Activated CD4-positive, CD25-positive, alpha-beta regulatory T cell (primary cell): Measurements from ENCODE around the gene TTLL5.

Experiments
- DNase-seq, 4 experiments: peaks; one replicate each; lab custom pipeline; 2025; lab: John Stamatoyannopoulos, UW

TTLL5 gene

DNA sequence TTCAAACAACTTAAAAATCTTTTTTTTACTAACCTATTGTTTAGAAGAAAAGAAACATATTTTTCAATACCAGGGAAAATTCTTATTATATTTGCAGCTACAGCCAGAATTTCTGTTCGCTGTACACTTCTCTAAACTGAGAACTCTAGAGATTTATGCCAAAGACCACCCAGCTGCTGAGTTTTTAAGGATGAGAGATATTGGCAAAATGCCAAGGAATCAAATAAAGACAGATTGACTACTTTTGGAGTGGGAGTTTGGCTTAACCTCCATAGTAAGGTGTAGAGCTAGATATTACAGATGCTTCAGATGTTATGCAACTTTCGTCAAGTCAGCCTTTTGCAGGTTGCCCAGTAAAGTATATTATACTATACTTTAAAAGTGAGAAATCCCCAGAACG lies 71.8 kb downstream of the TTLL5 start:
- no peak for DNase-seq

DNA sequence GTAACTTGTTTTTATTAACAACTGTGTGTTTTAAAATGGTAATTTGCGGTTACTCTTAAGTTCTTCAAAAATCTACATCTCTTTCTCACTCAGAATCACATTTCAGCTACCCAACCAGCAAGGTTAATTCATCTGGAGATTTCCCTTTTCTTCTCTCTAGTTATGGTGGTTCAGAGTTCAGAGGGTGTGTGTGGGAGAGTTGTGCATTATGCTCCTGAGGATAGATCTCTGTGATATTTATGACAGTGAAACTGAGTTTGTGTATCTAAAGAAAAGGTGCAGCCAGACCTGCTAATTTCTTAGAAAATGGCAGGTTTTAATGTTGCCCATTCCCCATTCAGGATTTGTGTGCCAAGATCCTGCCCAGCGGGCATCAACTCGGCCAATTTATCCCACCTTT lies 73.8 kb downstream of the TTLL5 start:
- DNase-seq = no peak

DNA sequence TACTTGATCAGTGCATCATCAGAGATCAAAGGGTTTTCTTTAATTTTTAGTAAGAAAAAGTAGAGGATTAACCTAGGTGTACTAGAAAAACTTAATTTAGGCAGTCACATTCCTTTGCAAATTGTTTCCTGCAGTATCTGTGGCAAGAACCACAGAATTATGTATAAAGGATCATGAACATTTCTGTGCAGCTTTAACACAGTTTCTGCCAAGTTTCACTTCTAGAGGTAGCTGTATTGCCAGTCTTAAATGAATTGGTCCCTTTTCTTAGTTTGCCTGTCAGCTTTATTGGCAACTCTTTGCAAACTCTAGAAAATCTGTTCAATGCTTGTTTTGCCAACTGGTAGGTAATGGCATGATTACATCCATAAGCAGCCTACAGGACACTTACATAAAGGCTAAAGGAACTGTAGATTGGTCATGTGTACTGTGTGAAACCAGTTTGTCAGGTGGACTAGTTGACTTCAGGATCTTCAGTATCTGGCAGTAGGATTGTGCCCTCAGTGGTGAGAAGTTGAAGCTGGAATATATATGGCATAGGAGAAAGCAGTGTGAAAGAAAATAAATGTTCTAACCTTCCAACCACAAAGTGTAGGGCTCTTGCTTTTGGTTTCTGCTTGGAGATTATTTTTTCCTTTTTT lies 75.9 kb downstream of the TTLL5 start:
- DNase-seq = no peak

DNA sequence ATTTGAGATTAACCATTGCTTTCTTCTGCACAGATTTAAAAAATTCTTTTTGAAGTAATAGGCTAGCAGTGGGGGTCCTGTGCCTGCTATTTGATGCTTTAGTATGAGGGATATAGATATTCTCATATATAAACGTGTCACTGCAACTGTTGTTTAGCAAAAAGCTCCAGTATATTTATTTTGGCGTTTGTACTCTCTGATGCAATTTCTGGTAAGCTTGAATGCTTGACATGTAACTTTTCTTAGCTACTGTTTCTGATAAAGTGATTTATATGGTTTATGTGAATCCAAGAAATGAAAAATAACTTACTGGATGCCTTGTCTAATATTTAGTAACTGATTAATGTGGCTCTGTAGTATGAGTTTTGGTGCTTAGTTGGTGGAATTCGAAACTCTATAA lies 77.1 kb downstream of the TTLL5 start:
- DNase-seq = no peak

DNA sequence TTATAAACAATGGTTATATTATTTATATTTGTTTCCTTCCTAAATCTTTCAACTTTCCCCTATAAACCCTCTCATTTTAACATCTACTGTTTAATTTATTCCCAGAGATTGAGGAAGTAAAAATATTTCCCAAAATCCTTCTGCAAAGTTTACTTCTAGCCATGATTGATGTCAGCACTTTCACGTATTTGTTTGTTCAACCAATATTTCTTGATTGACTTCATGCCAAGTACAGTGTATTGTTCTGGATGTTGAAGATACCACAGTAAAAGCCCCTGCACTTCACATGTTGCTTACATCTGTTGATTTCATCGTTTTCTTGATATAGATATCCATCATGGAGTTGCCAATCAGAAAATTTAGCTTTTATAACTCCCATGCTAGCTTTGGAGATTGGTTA lies 81.8 kb downstream of the TTLL5 start:
- DNase-seq = no peak

DNA sequence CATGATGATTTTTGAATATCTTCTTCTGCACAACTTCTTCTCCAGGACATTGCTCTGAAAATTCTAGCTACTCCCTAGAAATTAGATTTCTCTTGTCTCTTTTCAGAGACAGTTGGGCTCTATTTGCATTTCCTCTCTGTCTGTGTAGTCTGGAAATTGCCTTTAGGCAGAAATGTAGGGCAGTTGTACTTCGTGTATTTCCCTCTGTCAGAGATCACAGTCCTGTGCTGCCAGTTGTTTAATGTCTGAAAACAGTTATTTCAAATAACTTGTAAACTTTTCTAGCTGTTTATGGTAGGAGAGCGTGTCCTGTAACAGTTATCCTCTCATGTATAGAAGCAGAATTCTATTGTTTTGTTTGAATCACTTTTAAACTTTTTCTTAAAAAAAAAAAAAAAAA lies 86.9 kb downstream of the TTLL5 start:
- DNase-seq = no peak

DNA sequence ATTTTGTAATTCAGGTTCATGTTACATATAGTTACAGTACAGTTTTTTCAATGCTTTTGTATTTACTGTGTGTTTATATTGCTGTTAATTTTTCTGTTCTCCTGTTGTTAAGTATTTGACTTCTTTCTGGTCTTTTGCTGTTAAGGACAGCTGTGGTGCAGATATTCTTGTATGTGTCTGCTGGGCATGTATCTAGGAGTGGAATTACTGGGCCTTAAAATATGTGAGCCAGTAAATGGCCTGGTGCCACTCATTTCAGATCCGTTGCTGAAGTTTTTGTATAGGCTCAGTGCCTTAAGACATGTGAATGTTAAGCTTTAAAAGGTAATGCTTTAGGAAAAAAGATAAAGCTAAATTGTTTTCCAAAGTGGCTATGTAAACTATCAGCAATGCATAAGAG lies 87.3 kb downstream of the TTLL5 start:
- no peak for DNase-seq

DNA sequence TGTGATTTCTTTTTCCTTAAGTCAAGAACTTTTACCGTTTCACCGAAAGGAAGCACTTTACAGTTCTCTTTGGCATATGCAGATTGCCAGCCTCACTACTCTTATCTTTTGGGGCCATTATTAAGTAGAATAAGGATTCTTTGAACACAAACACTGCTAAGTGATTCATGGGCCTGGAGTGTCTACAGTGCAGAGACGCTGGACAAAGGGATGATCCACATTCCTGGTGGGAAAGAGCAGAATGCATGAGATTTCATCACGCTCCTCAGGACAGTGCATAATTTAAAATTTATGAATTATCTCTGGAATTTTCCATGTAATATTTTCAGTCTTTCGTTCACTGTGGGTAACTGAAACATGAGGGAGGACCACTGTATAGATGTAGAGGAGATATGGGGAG lies 90.2 kb downstream of the TTLL5 start:
- no peak for DNase-seq

DNA sequence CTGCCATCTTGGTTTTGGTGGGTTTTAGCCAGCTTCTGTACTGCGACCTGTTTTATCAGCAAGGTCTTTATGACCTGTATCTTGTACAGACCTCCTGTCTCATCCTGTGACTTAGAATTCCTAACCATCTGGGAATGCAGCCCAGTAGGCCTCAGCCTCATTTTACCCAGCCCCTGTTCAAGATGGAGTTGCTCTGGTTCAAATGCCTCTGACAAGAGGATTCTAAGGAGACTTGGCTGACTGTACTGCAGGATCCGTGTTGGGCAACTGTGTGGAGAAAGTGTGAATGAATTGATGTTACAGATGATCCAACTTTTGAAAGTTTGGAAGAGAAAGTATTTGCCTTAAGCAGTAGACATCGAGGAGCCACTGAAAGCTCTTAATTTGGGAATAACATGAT lies 91.0 kb downstream of the TTLL5 start:
- DNase-seq = no peak

DNA sequence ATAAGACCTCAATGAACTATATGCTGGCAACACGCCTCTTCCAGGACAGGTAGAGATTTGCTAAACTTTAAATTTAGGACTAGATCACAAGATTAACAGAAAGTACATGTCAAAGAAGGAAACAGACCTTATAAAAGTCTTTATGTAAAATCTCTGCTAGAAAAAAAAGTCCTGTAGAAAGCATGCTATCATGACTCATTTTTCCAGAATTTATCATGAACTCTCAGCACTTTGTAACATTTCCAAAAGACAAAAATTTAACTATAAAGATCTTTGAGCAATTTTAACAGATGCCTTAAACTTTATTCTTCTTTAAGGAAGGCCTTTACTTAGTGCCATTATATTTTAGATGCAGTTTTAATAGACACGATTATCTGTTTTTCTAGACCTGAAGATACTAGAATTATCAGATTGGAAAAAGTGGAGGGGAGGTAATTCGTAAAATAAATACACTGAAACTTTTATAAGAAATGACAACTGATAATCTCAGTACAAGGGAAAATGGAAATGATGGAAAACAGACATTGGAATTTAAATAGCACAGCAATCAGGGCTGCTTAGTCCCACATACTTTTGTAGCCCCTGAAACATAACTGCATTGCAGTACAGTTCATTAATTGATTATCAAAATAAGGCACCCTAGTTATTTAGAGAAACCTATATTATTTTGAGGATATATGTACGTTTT lies 92.0 kb downstream of the TTLL5 start:
- DNase-seq = no peak

DNA sequence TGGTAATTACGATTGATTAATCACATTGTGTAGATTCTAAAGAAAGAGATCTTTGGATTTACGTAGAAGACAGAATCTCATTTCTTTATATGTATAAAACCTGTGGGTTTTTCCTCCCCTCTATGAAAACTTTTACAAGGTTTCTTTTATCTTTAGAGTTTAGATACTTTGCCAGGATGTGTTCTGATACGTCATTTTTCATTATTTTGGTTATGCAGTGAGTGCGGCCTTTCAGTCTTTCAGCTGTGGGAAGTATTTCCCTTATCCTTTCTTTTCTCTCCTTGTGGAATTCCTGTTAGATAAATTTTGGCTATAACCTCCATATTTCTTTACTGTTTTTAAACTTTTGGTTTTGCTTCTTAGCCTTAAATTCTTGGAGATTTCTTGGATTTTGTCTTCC lies 92.7 kb downstream of the TTLL5 start:
- no peak for DNase-seq

DNA sequence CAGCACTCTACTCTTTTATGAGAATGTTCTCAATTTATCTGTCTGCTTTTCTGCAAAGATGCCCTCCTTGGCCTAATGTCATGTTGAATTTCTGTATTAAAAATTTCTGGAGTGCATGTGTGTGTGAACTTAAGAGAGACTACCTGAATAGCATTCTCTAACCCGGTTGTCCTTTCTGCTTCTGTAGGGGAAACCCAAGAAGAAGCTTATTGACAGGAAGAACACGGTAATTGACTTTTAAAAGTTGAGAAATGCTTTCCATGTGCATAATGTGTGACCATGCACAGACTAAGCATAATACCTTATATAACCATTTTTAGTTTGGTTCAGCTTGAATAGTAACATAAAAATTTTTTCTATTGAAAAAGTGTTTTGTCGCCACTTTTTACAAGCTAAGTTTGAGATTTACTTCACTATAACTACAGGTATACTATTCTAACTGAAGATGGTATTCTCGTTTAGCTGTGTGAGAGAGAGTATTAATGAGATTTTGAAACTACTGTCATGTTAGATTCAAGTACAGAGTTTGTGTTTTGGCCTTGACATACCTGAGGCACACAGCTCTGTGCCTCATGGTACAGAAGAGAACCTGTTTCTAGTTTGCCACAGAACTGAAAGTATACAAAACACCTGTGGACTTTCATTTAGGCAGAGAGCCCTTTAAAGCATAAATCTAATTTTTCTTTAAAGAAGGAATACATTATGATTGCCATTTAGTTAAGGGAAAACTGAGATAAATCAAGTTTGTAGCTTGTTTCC lies 96.8 kb downstream of the TTLL5 start:
- DNase-seq = no peak

DNA sequence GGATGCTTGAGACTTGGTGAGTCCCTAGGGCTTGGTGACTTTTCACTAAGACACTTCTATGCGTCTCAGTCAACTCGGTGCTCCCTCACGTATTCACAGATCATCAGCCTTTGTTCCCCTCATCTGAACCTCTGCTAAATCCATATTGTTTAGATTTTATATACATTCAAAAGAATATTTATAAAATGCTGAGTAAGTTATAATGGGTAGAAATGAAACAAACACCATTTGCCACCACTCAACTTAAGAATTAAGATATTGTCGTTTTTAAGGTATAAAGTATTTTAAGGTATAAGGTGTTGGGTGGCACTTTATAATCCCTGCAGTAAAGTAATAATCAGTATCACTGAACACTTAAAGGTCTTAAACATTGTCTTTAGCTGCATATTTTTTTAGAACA lies 103.0 kb downstream of the TTLL5 start:
- DNase-seq = no peak

DNA sequence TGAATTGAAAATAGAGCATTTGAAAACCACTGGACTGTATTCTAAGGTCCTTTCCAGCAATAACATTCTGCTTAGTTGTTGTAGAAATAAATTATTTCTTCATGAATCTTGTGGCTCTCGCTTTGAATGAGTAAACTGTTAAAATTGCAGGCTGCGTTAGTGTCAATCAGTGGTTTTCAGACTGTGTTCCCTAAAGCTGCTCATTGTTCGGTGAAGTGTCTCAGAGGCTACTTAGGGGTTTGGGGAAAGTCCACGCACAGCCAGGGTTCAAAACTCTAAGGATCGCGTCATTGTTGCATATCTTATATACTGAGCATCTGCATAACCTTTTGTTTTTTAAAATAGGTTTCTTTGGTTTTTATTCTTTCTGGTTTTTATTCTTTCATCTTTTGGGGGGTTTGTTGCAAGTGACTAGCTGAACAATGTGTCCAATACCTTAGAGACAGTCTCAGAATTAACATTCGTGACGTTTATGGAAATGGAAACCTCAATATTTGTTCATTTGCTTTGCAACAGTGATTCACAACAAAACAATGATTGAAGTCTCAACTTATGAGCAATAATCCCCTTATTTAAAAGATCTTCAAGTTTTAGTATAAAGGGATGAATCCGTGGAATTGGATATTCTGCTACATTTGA lies 108.1 kb downstream of the TTLL5 start:
- no peak for DNase-seq

DNA sequence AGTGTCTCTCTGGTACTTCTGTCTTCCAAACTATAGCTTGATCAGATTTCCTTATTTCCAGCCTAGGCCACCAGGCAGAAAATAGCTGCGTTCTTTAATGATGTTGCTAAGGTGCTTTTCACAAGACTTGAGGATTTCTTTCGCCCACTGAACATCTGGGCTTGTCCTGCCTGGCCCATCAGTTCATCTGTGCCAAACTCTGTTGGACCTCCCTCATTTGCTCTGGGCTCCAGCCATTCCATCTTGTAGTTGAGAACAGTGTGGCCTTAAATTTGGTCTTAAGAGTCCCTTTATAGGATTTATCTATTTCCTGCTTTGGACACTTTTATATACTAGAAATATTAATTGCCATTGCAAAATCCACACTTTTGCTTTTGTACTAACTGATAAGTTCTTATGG lies 109.6 kb downstream of the TTLL5 start:
- no peak for DNase-seq

DNA sequence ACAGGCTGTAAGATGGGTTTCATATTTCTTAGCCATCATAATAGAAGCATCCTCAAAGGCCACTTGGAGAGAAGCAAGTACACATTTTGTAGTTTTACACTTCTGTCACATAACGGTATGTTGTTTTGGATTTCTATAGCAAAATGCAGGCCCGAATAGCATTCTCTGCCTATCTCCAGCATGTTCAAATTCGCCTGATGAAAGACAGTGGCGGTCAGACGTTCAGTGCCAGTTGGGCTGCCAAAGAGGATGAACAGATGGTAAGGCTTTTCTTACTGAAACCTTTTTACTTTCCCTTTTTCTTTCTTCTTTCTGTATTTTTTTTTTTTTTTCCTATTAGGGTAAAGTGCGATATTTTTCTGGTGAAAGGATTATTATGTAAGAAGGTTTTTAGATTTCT lies 110.5 kb downstream of the TTLL5 start:
- DNase-seq = no peak

DNA sequence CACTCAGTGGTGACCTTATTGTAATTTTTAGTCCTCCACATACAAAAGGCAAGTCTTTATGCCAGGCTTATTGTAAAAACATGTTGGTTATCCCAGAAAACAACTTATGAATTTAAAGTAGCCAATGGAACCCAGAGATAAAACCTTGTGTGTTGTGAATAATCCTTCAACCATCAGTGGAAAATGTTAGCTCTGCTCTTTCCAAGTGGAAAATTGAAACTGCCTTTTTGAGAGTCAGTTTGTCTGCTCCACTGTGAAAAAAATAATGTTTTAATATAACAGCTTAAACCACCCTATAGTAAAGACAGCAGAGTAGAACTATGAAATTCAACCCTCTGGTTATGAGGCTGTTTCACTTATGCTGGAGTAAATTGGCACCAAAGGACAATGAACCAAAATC lies 112.0 kb downstream of the TTLL5 start:
- no peak for DNase-seq

DNA sequence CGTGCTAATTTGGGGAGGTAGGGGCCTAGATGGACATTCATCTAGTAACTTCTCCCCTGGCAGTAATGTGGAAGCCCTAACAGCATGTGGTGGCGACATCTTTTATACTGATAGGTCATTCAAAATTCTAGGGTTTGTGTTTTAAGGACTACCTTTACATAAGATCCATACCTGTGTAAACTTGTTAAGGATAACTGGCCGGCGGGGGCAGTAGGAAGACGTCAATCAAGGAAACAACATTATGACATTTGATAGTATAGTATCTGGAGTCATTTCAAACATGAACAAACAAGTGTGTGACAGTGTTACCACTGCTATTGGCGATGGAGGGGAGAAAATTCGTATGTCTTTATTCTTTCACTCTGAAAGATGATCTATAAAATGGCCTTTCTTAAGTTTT lies 120.0 kb downstream of the TTLL5 start:
- no peak for DNase-seq

DNA sequence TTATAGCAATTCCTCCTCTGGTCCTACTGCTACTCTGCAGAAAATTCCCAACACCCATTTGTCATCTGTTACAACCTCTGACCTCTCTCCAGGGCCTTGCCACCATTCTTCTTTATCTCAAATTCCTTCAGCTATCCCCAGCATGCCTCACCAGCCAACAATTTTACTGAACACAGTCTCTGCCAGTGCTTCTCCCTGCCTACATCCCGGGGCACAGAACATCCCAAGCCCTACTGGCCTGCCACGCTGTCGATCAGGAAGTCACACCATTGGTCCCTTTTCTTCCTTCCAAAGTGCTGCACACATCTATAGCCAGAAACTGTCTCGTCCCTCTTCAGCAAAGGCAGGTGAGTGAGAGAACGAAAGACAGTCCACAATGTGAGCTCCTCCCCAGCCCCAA lies 122.1 kb downstream of the TTLL5 start:
- DNase-seq = no peak

DNA sequence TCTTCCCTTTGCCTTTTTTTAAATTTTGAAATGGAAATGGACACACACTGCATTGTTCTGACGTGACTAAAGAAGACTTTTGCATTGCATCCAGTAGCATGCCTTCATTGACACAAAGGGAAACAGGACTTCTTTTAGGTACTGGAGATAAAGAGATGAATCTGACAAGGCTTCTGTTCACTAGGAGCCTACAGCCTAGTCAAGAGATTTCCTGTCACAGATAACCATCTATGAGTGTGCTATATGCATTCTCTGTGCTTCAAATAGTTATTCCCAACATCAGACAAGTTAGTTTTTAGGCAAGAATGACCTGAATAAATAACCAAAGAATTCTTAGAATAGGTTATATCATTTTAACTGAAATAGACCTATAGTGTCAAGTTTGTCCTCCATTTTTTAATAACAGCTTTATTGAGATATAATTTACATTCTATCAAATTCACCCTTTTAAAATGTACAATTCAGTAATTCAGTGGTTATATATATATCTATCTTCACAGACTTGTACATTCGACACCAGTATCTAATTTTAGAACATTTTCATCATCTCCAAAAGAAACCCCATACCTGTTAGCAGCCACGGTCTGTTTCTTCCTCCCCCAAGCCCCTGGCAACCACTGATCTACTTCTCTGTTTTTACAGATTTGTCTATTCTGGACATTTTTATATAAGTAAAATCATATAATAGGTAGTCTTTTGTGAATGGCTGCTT lies 122.7 kb downstream of the TTLL5 start:
- DNase-seq = no peak

DNA sequence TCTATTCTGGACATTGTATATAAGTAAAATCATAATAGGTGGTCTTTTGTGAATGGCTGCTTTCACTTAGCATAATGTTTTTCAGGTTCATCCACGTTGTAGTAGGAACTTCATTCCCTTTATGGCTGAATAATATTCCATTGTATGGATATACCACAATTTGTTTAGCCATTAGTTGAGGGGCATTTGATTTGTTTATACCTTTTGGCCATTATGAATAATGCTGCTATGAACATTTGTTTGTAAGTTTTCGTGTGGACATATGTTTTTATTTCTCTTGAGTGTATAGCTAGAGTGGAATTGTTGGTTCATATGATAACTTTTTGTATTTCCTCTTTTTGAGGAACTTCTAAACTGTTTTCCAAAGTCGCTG lies 123.3 kb downstream of the TTLL5 start:
- DNase-seq = no peak

DNA sequence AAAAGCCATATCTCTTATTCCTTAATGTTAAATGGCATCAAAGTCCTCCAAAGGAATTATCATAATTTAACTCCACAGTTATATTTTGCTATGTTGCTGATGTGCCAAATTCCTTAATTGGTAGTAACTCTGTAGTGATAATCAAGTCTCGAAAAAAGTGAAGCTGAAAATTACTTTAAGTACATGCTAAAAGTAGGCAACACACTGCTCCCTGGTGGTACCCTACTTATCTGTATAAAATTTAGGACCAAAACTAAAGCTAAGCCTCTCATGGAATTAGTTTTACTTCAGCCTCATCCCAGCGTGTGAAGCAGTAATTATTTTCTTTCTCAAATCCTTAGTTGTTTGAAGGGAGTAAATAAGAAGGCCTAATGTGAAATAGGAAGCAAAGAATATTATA lies 132.8 kb downstream of the TTLL5 start:
- DNase-seq = no peak
